Liver (tissue), 3 donors: ENCODE measurements around the gene TAF4.

ENCODE experiments used
- ATF3 ChIP-seq: IDR thresholded peaks from 2 replicates; pipeline ENCODE4 v1.6.1; 2016; ENCODE audit warnings: antibody characterized with exemption
- GABPA ChIP-seq, 2 donors: IDR thresholded peaks in 1 of 2; conservative IDR thresholded peaks in 1 of 2; 2 replicates each; pipeline ENCODE4 v1.6.1; 2016; ENCODE audit warnings: antibody characterized with exemption in 2 of 2, mild to moderate bottlenecking in 1 of 2, moderate library complexity in 1 of 2
- HNF4A ChIP-seq, 2 donors: conservative IDR thresholded peaks; 2 replicates each; pipeline ENCODE4 v1.6.1; 2016; ENCODE audit warnings: antibody characterized with exemption in 2 of 2, mild to moderate bottlenecking in 2 of 2
- RAD21 ChIP-seq, 2 donors: IDR thresholded peaks; 2 replicates each; pipeline ENCODE4 v1.6.1; 2016; ENCODE audit warnings: antibody characterized with exemption in 2 of 2, mild to moderate bottlenecking in 2 of 2
- REST ChIP-seq: IDR thresholded peaks from 2 replicates; pipeline ENCODE4 v1.6.1; 2016; ENCODE audit warnings: antibody characterized with exemption, mild to moderate bottlenecking
- RXRA ChIP-seq, 2 donors: IDR thresholded peaks; 2 replicates each; pipeline ENCODE4 v1.6.1; 2017 to 2018; ENCODE audit warnings: antibody characterized with exemption in 2 of 2, mild to moderate bottlenecking in 1 of 2
- TAF1 ChIP-seq: conservative IDR thresholded peaks from 2 replicates; pipeline ENCODE4 v1.6.1; 2016; ENCODE audit warnings: antibody characterized with exemption, mild to moderate bottlenecking
- YY1 ChIP-seq: IDR thresholded peaks from 2 replicates; pipeline ENCODE4 v1.6.1; 2016; ENCODE audit warnings: antibody characterized with exemption, mild to moderate bottlenecking
- TF ChIP-seq, protein P1 (sequence below): fragments of 150-350 bp; IDR thresholded peaks from 2 replicates; pipeline ENCODE4 v1.5.1; 2017; ENCODE audit warnings: improper control_type of control experiment, low read depth, low read length; ENCODE audit not compliant: missing input control
- TF ChIP-seq, protein P2 (sequence below): IDR thresholded peaks from 2 replicates; pipeline ENCODE4 v1.6.1; 2016; ENCODE audit warnings: antibody characterized with exemption
- TF ChIP-seq, protein P3 (sequence below): IDR thresholded peaks from 2 replicates; pipeline ENCODE4 v1.6.1; 2016; ENCODE audit warnings: antibody characterized with exemption
- donor health status: healthy.
- donor health status: healthy.

GRCh38 chr20:61965606-61966491 is 99.8 kb downstream of the TAF4 start:
- TF ChIP-seq, protein P1, sequence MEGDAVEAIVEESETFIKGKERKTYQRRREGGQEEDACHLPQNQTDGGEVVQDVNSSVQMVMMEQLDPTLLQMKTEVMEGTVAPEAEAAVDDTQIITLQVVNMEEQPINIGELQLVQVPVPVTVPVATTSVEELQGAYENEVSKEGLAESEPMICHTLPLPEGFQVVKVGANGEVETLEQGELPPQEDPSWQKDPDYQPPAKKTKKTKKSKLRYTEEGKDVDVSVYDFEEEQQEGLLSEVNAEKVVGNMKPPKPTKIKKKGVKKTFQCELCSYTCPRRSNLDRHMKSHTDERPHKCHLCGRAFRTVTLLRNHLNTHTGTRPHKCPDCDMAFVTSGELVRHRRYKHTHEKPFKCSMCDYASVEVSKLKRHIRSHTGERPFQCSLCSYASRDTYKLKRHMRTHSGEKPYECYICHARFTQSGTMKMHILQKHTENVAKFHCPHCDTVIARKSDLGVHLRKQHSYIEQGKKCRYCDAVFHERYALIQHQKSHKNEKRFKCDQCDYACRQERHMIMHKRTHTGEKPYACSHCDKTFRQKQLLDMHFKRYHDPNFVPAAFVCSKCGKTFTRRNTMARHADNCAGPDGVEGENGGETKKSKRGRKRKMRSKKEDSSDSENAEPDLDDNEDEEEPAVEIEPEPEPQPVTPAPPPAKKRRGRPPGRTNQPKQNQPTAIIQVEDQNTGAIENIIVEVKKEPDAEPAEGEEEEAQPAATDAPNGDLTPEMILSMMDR = no peak
- TF ChIP-seq, protein P2, sequence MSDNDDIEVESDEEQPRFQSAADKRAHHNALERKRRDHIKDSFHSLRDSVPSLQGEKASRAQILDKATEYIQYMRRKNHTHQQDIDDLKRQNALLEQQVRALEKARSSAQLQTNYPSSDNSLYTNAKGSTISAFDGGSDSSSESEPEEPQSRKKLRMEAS = no peak
- no peak for TF ChIP-seq TAF1
- TF ChIP-seq GABPA (IDR thresholded peaks at IDR 0.05 in 1 of 2, conservative IDR thresholded peaks at IDR 0.05 in 1 of 2) = no peak
- no peak for TF ChIP-seq YY1
- no peak for TF ChIP-seq HNF4A (conservative IDR thresholded peaks at IDR 0.05)
- TF ChIP-seq RAD21 (IDR thresholded peaks at IDR 0.05) = no peak
- TF ChIP-seq REST = no peak
- no peak for TF ChIP-seq RXRA (IDR thresholded peaks at IDR 0.05)
- TF ChIP-seq, protein P3, sequence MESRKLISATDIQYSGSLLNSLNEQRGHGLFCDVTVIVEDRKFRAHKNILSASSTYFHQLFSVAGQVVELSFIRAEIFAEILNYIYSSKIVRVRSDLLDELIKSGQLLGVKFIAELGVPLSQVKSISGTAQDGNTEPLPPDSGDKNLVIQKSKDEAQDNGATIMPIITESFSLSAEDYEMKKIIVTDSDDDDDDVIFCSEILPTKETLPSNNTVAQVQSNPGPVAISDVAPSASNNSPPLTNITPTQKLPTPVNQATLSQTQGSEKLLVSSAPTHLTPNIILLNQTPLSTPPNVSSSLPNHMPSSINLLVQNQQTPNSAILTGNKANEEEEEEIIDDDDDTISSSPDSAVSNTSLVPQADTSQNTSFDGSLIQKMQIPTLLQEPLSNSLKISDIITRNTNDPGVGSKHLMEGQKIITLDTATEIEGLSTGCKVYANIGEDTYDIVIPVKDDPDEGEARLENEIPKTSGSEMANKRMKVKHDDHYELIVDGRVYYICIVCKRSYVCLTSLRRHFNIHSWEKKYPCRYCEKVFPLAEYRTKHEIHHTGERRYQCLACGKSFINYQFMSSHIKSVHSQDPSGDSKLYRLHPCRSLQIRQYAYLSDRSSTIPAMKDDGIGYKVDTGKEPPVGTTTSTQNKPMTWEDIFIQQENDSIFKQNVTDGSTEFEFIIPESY = no peak
- no peak for TF ChIP-seq ATF3
